ENCODE measurements around the gene EBF3.

EBF3 gene

GRCh38 chr10:129945526-129945925, 18.5 kb downstream of the EBF3 start:
- H3K4me3 ChIP-seq (replicated peaks in 1 of 2; ENCODE audit: low read depth in 2 of 2, low read length in 2 of 2): peak overlapping the region in 1 of 2 donors; percentile 25
- DNase-seq (ENCODE audit: low read depth in 2 of 2): no peak
- no peak for TF ChIP-seq CTCF (IDR thresholded peaks at IDR 0.05; ENCODE audit: low read depth, low read length)

DNA sequence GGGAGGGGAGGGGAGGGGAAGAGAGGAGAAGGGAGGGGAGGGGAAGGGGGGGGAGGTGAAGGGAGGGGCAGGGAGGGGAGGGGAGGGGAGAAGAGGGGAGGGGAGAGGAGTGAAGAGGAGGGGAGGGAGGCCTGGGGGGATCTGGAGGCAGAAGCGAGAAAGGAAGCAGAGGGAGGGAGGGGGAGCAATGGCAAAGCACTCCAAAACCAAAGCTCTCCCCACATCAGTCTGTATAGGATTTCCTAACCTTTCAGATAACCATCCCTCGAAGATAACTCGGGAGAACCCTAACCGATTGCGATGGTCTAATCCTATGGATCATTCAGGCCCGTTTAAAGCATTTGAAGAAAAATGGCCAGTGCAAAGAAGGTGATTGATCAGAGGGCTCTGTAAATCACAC, 19.0 kb downstream of the EBF3 start:
- TF ChIP-seq CTCF (IDR thresholded peaks at IDR 0.05; ENCODE audit: low read depth, low read length): no peak
- peak in 1 of 2 donors; percentile 24 for DNase-seq (ENCODE audit: low read depth in 2 of 2)
- H3K4me3 ChIP-seq (replicated peaks in 1 of 2; ENCODE audit: low read depth in 2 of 2, low read length in 2 of 2): no peak overlapping the region

- TF ChIP-seq CTCF (IDR thresholded peaks at IDR 0.05; ENCODE audit: low read depth, low read length): no peak
- no peak overlapping the region for H3K4me3 ChIP-seq (replicated peaks in 1 of 2; ENCODE audit: low read depth in 2 of 2, low read length in 2 of 2)
- no peak for DNase-seq (ENCODE audit: low read depth in 2 of 2)
Measured at GRCh38 chr10:129944456-129944855, 19.6 kb downstream of the EBF3 start.

- H3K4me3 ChIP-seq (replicated peaks in 1 of 2; ENCODE audit: low read depth in 2 of 2, low read length in 2 of 2): no peak overlapping the region
- no peak for TF ChIP-seq CTCF (IDR thresholded peaks at IDR 0.05; ENCODE audit: low read depth, low read length)
- DNase-seq (ENCODE audit: low read depth in 2 of 2): peak; percentile 25 to 51
Measured at GRCh38 chr10:129942936-129943715, 20.9 kb downstream of the EBF3 start.

- no peak for DNase-seq (ENCODE audit: low read depth in 2 of 2)
- no peak overlapping the region for H3K4me3 ChIP-seq (replicated peaks in 1 of 2; ENCODE audit: low read depth in 2 of 2, low read length in 2 of 2)
- TF ChIP-seq CTCF (IDR thresholded peaks at IDR 0.05; ENCODE audit: low read depth, low read length): no peak
Measured at GRCh38 chr10:129942391-129942790, 21.7 kb downstream of the EBF3 start.

DNA sequence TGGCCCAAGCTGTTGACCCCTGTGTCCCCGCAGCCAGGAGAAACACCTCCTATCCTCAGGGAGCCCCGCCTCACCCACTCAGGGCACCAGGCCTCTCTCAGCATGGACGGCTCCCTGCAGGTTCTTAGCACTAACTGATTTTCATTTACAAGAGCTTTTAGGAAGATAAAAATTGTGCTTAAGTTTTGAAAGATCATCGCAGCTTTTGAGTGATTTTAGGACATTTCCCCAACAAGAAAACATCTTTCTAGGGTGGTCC, 22.1 kb downstream of the EBF3 start:
- no peak overlapping the region for H3K4me3 ChIP-seq (replicated peaks in 1 of 2; ENCODE audit: low read depth in 2 of 2, low read length in 2 of 2)
- no peak for DNase-seq (ENCODE audit: low read depth in 2 of 2)
- TF ChIP-seq CTCF (IDR thresholded peaks at IDR 0.05; ENCODE audit: low read depth, low read length): no peak

All from cardiac fibroblast (primary cell).